ENCODE measurements around the gene FNBP1. TPM values are rescaled to one million over a fixed set of nuclear protein-coding genes. Genes with fewer than 3 reads are reported as not detected.
A peak's percentile ranks its signal among the peaks of the same experiment; 100 is the strongest.

Gene FNBP1
- total RNA-seq, 2 donors from 2014 or later = 17.1 to 17.9 TPM

DNA sequence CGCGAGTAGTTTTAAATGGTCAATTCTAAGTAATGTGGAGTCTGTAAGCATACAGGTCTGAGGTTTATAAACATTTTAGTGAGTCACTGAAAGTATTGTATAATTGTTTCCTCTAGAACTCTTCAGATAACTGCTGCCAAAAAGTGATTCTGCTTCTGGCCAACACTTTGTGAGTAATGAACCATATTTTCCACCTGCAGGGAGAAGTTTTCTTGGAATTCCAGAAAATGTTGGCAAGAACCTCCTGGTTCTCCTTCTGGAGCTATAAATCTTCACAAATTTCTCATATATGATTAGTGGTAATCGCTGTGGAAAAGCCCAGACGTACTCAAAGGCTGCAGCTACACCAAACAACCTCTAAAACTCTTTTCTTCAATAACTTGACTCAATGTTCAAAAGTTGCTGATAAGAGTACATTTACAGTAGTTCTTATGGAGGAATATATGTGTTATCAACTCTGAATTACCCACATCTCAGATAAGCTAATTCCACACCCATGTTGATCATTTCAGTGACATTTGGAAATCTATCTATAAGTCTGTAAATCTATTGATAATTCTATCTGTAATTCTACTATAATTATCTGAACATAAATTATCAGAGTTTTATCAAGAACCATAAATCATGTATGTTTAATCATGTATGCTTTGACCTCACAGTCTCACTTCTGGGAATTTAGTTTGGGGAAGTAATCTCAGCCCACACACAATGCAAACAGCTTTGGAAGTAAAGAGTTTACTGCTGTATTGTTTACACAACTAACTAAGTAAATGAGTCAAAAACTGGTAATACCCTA is 74.1 kb downstream of the FNBP1 start:
- Histone ChIP-seq H3K4me3 (no peak overlapping the region), H3K27me3 (no peaks in the 10 kb centered on the region), H3K9me3 (no peaks in the 10 kb centered on the region), H3K4me1 (peaks cover 10% of the 10 kb centered on the region), H3K36me3 (replicated peaks in 1 of 2; ENCODE audit: insufficient read depth in 1 of 2, low read depth in 2 of 2) (no peaks in the 10 kb centered on the region), H3K27ac (peak overlapping the region in 1 of 4 donors; percentile 38)
- peak in 1 of 4 donors; percentile 12 for DNase-seq
- intact Hi-C loops (cut with DNase I) = no loop called here
- no peak for TF ChIP-seq POLR2A (IDR thresholded peaks at IDR 0.05)
- TF ChIP-seq, protein P1, sequence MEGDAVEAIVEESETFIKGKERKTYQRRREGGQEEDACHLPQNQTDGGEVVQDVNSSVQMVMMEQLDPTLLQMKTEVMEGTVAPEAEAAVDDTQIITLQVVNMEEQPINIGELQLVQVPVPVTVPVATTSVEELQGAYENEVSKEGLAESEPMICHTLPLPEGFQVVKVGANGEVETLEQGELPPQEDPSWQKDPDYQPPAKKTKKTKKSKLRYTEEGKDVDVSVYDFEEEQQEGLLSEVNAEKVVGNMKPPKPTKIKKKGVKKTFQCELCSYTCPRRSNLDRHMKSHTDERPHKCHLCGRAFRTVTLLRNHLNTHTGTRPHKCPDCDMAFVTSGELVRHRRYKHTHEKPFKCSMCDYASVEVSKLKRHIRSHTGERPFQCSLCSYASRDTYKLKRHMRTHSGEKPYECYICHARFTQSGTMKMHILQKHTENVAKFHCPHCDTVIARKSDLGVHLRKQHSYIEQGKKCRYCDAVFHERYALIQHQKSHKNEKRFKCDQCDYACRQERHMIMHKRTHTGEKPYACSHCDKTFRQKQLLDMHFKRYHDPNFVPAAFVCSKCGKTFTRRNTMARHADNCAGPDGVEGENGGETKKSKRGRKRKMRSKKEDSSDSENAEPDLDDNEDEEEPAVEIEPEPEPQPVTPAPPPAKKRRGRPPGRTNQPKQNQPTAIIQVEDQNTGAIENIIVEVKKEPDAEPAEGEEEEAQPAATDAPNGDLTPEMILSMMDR (IDR thresholded peaks at IDR 0.05) = no peak
- ATAC-seq = peak; percentile 53
- WGBS, 2 donors = 51 to 54% methylated on average over 4 of the region's 4 CpGs

DNA sequence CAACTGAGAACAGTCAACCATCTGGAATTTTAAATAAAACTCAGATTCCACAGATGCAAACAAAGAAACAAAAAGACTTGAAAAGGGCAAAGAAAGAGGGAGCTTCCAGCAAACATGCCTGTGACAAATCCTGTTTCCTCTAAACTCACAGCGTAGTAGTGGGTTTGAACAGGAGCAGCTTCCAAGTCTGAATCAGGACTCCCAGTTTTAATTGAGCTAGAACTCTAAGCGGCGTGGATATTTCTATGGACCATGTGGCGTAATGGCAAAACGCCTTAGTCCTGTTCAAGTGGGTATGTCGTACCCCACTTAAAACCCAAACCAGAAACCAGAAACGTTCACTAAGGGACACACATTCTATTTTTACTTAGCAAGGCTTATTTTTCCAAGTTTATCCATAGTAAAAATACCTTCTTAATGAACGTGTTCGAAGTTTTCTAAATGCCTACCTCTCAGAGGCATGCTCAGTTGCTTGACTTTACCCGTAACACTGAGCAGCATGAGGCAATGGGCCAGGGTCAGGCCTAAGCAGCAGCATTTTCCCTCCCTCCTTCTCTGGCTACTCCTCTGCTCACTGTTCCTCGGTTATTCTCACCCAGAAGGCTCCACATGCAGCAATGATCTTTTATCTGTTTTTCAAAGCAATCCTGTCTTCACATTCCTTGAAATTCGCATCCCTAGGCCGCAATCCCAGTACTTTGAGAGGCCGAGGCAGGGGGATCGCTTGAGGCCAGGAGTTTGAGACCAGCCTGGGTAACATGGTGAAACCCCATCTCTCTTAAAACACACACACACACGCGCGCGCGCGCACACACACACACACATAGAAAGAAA is 77.9 kb downstream of the FNBP1 start:
- Histone ChIP-seq H3K4me1 (peaks cover 10% of the 10 kb centered on the region), H3K36me3 (replicated peaks in 1 of 2; ENCODE audit: insufficient read depth in 1 of 2, low read depth in 2 of 2) (no peaks in the 10 kb centered on the region), H3K9me3 (no peaks in the 10 kb centered on the region), H3K27ac (no peak overlapping the region), H3K4me3 (no peak overlapping the region), H3K27me3 (no peaks in the 10 kb centered on the region)
- intact Hi-C loops (cut with DNase I) = no loop called here
- no peak for ATAC-seq
- no peak for DNase-seq
- WGBS, 2 donors = 82 to 88% methylated on average over 16 to 21 of the region's 21 CpGs
- no peak for TF ChIP-seq POLR2A (IDR thresholded peaks at IDR 0.05)
- TF ChIP-seq, protein P1 (IDR thresholded peaks at IDR 0.05) = no peak

DNA sequence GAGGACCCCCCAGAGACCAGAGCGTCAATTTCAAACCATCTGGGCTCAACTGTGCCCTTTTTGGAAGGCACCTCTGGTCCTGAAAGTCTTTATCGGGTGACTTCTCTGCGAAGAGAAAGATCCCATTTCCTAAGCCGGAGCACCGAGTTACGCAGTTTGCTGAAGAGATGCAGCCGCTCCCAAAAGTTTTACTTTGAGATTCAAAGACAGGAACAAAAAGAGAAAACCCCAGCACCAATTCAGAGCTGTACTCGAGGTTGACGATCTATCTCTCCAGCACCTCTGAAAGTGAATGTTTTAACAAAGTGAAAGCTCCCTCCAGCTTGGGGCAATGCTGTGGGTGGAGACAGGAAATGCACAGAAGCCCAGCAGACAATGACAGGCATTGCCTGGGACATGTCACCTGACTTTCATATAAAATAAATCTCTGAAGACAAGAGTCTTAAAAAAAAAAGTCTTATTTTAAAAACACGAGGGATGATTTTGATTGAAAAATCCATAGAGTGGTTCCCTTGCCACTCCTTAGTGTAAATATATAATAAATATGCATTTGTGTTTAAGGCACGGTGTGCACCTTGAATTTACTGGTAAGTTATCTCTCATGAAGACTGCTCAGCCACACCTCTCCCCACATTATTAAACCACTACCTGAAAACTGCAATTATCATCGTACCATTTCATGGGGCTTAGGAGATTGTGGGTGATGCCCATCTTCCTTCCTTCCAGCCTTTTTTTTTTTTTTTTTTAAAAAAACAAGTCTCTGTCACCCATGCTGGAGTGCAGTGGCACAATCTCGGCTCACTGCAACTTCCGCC is 79.9 kb downstream of the FNBP1 start:
- 43 to 49% methylated on average over 14 of the region's 14 CpGs for WGBS, 2 donors
- H3K27ac ChIP-seq = peak overlapping the region in 3 of 4 donors; percentile 14 to 69 (median 62)
- DNase-seq = peak in 3 of 4 donors; percentile 17 to 50 (median 18)

DNA sequence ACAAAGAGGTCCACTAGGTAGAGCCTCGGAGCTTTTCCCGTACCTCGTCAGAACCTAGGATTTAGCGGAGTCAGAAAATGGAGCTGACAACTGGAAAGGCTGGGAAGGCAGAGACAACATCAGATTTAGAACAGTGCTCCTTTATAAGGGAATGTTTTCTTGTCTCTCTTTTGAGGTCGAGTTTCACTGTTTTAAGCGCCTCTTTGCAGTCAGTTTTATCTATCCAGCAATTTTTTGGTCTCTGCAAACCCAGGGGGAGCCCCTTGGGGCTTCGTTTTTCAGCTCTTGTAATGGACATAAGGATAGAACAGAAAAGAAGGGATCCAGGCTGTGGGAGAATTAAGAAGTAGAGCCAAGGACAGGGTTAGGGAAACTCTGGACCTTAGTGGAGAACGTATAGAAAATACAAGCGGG is 80.5 kb downstream of the FNBP1 start:
- 54 to 62% methylated on average over 9 of the region's 9 CpGs for WGBS, 2 donors
- TF ChIP-seq POLR2A (IDR thresholded peaks at IDR 0.05) = no peak
- TF ChIP-seq, protein P1 (IDR thresholded peaks at IDR 0.05) = no peak
- H3K36me3 ChIP-seq (replicated peaks in 1 of 2; ENCODE audit: insufficient read depth in 1 of 2, low read depth in 2 of 2) = no peaks in the 10 kb centered on the region
- intact Hi-C loops (cut with DNase I) = no loop called here
- H3K9me3 ChIP-seq = no peaks in the 10 kb centered on the region
- H3K4me3 ChIP-seq = no peak overlapping the region
- peak overlapping the region in 3 of 4 donors; percentile 14 to 69 (median 62) for H3K27ac ChIP-seq
- H3K4me1 ChIP-seq = no peaks in the 10 kb centered on the region
- no peaks in the 10 kb centered on the region for H3K27me3 ChIP-seq
- peak; percentile 15 for ATAC-seq
- DNase-seq = no peak

More for the DNA sequence above, 79.9 kb downstream of the FNBP1 start:
- Histone ChIP-seq H3K4me1 (no peaks in the 10 kb centered on the region), H3K27me3 (no peaks in the 10 kb centered on the region), H3K9me3 (no peaks in the 10 kb centered on the region), H3K4me3 (no peak overlapping the region), H3K36me3 (replicated peaks in 1 of 2; ENCODE audit: insufficient read depth in 1 of 2, low read depth in 2 of 2) (no peaks in the 10 kb centered on the region)
- ATAC-seq = peak; percentile 58
- peak in 2 of 3 donors; percentile 30 to 47 for TF ChIP-seq POLR2A (IDR thresholded peaks at IDR 0.05)
- TF ChIP-seq, protein P1 (IDR thresholded peaks at IDR 0.05) = no peak
- intact Hi-C loops (cut with DNase I) = no loop called here

Measured in body of pancreas (tissue), 4 donors.